Neutrophil (primary cell): Measurements from ENCODE around the gene LLPH.

Experiments used
- H3K27ac ChIP-seq: fragments of 200-600 bp; sonication (generic); 2 replicates; pipeline ENCODE4 v1.5.1; 2016; ENCODE audit warnings: mild to moderate bottlenecking, moderate library complexity
- H3K27me3 ChIP-seq: fragments of 200-600 bp; sonication (generic); 2 replicates; pipeline ENCODE4 v1.6.0; 2016; ENCODE audit warnings: mild to moderate bottlenecking
- H3K36me3 ChIP-seq: fragments of 200-600 bp; sonication (generic); 2 replicates; pipeline ENCODE4 v1.5.1; 2017
- H3K4me1 ChIP-seq, 2 experiments: fragments of 200-600 bp in 1 of 2; sonication (generic) in 1 of 2; 1 replicate in 1 of 2; 2 replicates in 1 of 2; pipeline versions ENCODE4 v1.5.1 to v1.6.1; 2013 to 2016; ENCODE audit warnings: low read depth in 1 of 2, low read length in 1 of 2, mild to moderate bottlenecking in 1 of 2, moderate library complexity in 1 of 2; ENCODE audit not compliant: control insufficient read depth in 1 of 2, insufficient read depth in 1 of 2
- H3K4me3 ChIP-seq, 2 experiments: fragments of 200-600 bp in 1 of 2; sonication (generic) in 1 of 2; 1 replicate in 1 of 2; 2 replicates in 1 of 2; pipeline ENCODE4 v1.5.1; 2013 to 2016; ENCODE audit warnings: low read depth in 1 of 2, low read length in 1 of 2, mild to moderate bottlenecking in 1 of 2, moderate library complexity in 1 of 2
- H3K9me3 ChIP-seq: fragments of 200-600 bp; sonication (generic); 2 replicates; pipeline ENCODE4 v1.5.1; 2016
- TF ChIP-seq, protein P1 (sequence below): fragments of 200-600 bp; sonication (generic); IDR thresholded peaks from 2 replicates; pipeline ENCODE4 v1.5.1; 2016; ENCODE audit warnings: antibody characterized with exemption

The LLPH gene

DNA sequence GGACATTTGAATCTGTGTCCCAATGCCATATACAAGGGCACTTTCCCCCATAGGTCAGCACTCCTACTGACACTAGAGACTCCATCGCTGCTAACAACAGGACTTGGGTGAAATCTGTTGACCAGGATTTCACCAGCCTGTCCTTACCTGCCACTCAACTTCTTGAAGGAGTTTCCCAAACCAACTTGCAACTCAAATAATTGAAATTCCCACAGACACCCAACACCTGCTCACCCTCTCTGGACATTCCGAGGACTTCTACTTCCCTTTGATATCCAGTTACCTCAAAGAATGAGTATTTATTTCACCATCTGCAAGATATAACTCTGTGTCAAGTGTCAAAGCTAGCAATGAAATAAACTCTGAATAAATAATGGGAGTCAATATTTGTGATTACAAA, 44.6 kb downstream of the LLPH start:
- TF ChIP-seq, protein P1, sequence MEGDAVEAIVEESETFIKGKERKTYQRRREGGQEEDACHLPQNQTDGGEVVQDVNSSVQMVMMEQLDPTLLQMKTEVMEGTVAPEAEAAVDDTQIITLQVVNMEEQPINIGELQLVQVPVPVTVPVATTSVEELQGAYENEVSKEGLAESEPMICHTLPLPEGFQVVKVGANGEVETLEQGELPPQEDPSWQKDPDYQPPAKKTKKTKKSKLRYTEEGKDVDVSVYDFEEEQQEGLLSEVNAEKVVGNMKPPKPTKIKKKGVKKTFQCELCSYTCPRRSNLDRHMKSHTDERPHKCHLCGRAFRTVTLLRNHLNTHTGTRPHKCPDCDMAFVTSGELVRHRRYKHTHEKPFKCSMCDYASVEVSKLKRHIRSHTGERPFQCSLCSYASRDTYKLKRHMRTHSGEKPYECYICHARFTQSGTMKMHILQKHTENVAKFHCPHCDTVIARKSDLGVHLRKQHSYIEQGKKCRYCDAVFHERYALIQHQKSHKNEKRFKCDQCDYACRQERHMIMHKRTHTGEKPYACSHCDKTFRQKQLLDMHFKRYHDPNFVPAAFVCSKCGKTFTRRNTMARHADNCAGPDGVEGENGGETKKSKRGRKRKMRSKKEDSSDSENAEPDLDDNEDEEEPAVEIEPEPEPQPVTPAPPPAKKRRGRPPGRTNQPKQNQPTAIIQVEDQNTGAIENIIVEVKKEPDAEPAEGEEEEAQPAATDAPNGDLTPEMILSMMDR: no peak
- H3K4me1 ChIP-seq: no peaks in the 10 kb centered on the region
- H3K27ac ChIP-seq: no peak overlapping the region
- no peaks in the 10 kb centered on the region for H3K27me3 ChIP-seq
- H3K36me3 ChIP-seq: no peaks in the 10 kb centered on the region
- no peaks in the 10 kb centered on the region for H3K9me3 ChIP-seq
- no peak overlapping the region for H3K4me3 ChIP-seq

DNA sequence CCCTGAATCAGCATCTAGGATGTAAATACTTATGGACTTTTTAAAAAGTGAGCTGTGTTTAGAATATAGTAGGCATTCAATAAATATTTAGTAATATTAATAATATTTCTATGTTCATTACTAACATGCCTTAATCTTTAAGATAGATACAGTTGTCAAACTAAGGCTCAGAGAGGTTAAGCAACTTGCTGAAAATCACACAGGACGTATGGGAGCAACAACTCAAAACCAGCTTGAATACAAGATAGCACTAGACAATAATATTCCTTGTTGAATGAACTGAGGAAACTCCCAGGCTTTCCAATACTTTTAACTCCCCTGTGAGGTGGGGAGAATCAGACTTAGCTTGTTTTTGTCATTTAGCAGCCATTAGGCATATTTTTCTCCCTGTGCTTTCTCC, 45.3 kb downstream of the LLPH start:
- Histone ChIP-seq H3K4me3 (no peak overlapping the region), H3K27me3 (no peaks in the 10 kb centered on the region), H3K27ac (no peak overlapping the region), H3K9me3 (no peaks in the 10 kb centered on the region), H3K4me1 (no peaks in the 10 kb centered on the region), H3K36me3 (no peaks in the 10 kb centered on the region)
- TF ChIP-seq, protein P1: no peak

DNA sequence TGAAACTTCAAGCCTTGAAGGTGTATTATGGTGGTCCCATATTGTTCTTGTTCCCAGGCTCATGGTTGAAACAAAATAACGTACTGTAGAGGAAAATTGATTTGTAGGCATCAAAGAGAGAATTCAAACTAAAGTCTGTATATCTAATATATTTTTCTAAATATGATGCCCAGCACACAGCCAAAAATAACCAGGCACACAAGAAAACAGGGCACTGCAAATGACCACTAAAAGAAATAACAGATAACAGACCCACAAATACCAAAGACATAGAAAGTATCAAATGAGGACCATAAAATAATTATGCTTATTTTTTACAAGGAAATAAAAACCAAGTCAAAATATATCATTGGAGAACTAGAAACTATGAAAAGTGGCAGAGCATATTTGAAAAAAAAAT, 46.8 kb downstream of the LLPH start:
- H3K9me3 ChIP-seq: no peaks in the 10 kb centered on the region
- no peak overlapping the region for H3K27ac ChIP-seq
- no peaks in the 10 kb centered on the region for H3K36me3 ChIP-seq
- H3K4me3 ChIP-seq: no peak overlapping the region
- TF ChIP-seq, protein P1: no peak
- no peaks in the 10 kb centered on the region for H3K4me1 ChIP-seq
- H3K27me3 ChIP-seq: no peaks in the 10 kb centered on the region

DNA sequence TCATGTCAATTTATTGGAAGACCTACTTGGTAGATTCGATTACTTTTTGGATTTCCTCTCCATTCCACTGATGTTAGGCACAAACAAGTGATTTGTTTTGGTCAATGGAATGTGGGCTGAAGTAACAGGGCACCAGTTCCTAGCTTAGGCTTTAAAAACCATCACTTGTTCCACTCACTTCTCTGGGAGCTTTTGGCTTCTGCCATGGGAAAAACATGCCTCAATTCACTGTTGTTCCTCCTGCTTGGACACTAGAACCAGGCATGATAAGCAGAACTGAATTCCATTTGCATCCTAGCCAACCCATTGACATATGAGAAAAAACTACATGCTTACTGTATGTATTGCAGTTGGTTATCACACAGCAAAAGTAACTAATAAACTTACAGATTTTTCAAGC, 47.8 kb downstream of the LLPH start:
- TF ChIP-seq, protein P1: no peak
- Histone ChIP-seq H3K27ac (no peak overlapping the region), H3K4me3 (no peak overlapping the region)

GRCh38 chr12:66080791-66081190, 49.8 kb downstream of the LLPH start:
- no peaks in the 10 kb centered on the region for H3K36me3 ChIP-seq
- no peaks in the 10 kb centered on the region for H3K9me3 ChIP-seq
- TF ChIP-seq, protein P1: no peak
- H3K4me1 ChIP-seq: no peaks in the 10 kb centered on the region
- H3K27me3 ChIP-seq: no peaks in the 10 kb centered on the region
- no peak overlapping the region for H3K27ac ChIP-seq
- H3K4me3 ChIP-seq: no peak overlapping the region

More for the DNA sequence above, 47.8 kb downstream of the LLPH start:
- H3K27me3 ChIP-seq: no peaks in the 10 kb centered on the region
- H3K36me3 ChIP-seq: no peaks in the 10 kb centered on the region
- no peaks in the 10 kb centered on the region for H3K4me1 ChIP-seq
- no peaks in the 10 kb centered on the region for H3K9me3 ChIP-seq

- Histone ChIP-seq H3K27me3 (no peaks in the 10 kb centered on the region), H3K4me1 (no peaks in the 10 kb centered on the region), H3K36me3 (no peaks in the 10 kb centered on the region), H3K4me3 (no peak overlapping the region), H3K9me3 (no peaks in the 10 kb centered on the region), H3K27ac (no peak overlapping the region)
- TF ChIP-seq, protein P1: no peak
Measured at GRCh38 chr12:66077542-66077941, 53.0 kb downstream of the LLPH start.
